ENCODE data around the gene MGAT4A. TPM values are rescaled to one million over a fixed set of nuclear protein-coding genes. Genes with fewer than 3 reads are reported as not detected.
A peak's percentile ranks its signal among the peaks of the same experiment; 100 is the strongest.

The MGAT4A gene
- total and polyA plus RNA-seq, 7 donors, result 3.0 to 12.3 (median 8.0) TPM

DNA sequence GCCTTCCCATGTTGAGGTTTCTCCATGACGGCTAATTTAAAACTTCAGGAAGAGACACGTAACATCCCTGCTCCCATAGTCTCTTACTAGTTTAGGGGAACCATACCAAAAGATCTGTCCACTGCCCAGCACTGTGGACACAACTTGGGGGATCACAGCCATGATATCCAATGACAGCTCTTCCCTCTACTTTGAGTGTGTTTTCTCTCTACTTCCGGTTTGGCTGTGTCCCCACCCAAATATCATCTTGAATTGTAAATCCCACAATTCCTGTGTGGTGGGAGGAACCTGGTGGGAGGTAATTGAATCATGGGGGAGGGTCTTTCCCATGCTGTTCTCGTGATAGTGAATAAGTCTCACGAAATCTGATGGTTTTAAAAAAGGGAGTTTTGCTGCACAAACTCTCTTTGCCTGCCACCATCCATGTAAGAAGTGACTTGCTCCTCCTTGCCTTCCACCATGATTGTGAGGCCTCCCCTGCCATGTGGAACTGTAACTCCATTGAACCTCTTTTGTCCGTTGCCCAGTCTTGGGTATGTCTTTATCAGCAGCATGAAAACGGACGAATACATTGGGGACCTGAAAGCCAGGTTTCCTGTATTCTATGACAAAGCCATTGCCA, 1.6 kb upstream of the MGAT4A start:
- intact Hi-C loops (cut with DNase I), result loop anchor here (5.0 kb wide), 2 partner anchors 80 to 90 kb away; no protein-coding TSS in a partner anchor
- Histone ChIP-seq H3K4me1 (peaks cover 4% of the 10 kb centered on the region), H3K27ac (no peak overlapping the region)

DNA sequence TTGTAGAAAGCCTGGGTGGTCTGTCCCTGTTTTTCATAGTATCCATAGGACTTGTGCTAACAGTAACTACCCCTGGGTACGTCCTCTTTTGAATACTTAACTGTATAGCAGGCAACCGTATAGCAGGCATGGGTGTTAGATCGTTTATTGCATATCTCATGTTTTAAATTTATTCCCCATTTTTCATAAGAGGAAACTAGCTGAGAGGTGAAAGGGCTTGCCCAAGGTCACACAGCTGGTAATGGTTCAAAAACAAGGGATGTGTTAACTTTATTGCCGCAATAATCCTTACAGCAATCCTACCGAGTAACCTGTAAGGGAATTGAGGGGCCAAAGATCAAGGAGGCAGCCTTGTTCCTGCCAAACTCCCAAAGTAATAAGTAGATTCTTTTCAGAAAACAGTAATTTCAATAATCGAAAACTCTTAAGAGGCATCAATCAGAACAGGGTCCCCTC, 990 bp upstream of the MGAT4A start:
- TF ChIP-seq, protein P1, sequence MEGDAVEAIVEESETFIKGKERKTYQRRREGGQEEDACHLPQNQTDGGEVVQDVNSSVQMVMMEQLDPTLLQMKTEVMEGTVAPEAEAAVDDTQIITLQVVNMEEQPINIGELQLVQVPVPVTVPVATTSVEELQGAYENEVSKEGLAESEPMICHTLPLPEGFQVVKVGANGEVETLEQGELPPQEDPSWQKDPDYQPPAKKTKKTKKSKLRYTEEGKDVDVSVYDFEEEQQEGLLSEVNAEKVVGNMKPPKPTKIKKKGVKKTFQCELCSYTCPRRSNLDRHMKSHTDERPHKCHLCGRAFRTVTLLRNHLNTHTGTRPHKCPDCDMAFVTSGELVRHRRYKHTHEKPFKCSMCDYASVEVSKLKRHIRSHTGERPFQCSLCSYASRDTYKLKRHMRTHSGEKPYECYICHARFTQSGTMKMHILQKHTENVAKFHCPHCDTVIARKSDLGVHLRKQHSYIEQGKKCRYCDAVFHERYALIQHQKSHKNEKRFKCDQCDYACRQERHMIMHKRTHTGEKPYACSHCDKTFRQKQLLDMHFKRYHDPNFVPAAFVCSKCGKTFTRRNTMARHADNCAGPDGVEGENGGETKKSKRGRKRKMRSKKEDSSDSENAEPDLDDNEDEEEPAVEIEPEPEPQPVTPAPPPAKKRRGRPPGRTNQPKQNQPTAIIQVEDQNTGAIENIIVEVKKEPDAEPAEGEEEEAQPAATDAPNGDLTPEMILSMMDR (IDR thresholded peaks at IDR 0.05), result no peak
- peak overlapping the region; percentile 85 for H3K27ac ChIP-seq
- H3K36me3 ChIP-seq (ENCODE audit: insufficient read depth in 1 of 2, low read depth in 1 of 2), result no peaks in the 10 kb centered on the region
- H3K4me1 ChIP-seq, result peaks cover 9% of the 10 kb centered on the region
- no peaks in the 10 kb centered on the region for H3K27me3 ChIP-seq (ENCODE audit: insufficient read depth in 3 of 3, low read length in 2 of 3)
- H3K4me3 ChIP-seq, result peak overlapping the region; percentile 89
- ATAC-seq, result no peak
- WGBS, 3 donors, result 57 to 67% (median 65%) methylated on average over 6 of the region's 6 CpGs
- intact Hi-C loops (cut with DNase I), result loop anchor here (5.0 kb wide), 2 partner anchors 80 to 90 kb away; no protein-coding TSS in a partner anchor
- no peak for DNase-seq
- no peaks in the 10 kb centered on the region for H3K9me3 ChIP-seq

More for the DNA sequence above, 1.6 kb upstream of the MGAT4A start:
- WGBS, 3 donors, result 82 to 90% (median 90%) methylated on average over 8 of the region's 8 CpGs
- Histone ChIP-seq H3K9me3 (no peaks in the 10 kb centered on the region), H3K4me3 (peak overlapping the region; percentile 89), H3K27me3 (ENCODE audit: insufficient read depth in 3 of 3, low read length in 2 of 3) (no peaks in the 10 kb centered on the region), H3K36me3 (ENCODE audit: insufficient read depth in 1 of 2, low read depth in 1 of 2) (no peaks in the 10 kb centered on the region)
- TF ChIP-seq, protein P1 (IDR thresholded peaks at IDR 0.05), result no peak
- DNase-seq (no peak), ATAC-seq (no peak)

DNA sequence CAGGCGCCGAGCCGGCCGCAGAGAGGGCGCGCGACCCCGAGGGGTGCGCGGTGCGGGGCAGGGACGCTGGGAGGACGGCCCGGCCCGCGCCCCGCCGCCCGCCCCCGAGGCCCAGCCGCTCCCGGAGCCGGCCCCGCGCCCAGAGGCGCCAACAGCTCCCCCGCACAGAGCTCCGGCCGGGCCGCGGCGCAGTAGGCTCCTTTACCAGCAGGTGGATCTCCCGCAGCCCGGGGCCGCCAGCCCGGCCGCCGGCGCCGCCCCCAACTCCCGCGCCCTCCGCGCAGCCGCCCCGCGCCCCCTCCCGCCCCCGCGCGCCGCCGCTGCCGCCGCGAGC, 258 bp downstream of the MGAT4A start:
- Histone ChIP-seq H3K27ac (peak overlapping the region; percentile 78), H3K4me3 (peak overlapping the region; percentile 82), H3K4me1 (peaks cover 10% of the 10 kb centered on the region), H3K36me3 (ENCODE audit: insufficient read depth in 1 of 2, low read depth in 1 of 2) (no peaks in the 10 kb centered on the region), H3K27me3 (ENCODE audit: insufficient read depth in 3 of 3, low read length in 2 of 3) (no peaks in the 10 kb centered on the region), H3K9me3 (no peaks in the 10 kb centered on the region)
- ATAC-seq, result peak; percentile 68 to 72 (median 69)
- intact Hi-C loops (cut with DNase I), result loop anchor here (5.0 kb wide), 2 partner anchors 78 to 92 kb away; no protein-coding TSS in a partner anchor
- TF ChIP-seq, protein P1 (IDR thresholded peaks at IDR 0.05), result peak; percentile 8
- 0 to 2% (median 0%) methylated on average over 11 to 53 of the region's 56 CpGs for WGBS, 3 donors
- peak; percentile 63 to 81 for DNase-seq

DNA sequence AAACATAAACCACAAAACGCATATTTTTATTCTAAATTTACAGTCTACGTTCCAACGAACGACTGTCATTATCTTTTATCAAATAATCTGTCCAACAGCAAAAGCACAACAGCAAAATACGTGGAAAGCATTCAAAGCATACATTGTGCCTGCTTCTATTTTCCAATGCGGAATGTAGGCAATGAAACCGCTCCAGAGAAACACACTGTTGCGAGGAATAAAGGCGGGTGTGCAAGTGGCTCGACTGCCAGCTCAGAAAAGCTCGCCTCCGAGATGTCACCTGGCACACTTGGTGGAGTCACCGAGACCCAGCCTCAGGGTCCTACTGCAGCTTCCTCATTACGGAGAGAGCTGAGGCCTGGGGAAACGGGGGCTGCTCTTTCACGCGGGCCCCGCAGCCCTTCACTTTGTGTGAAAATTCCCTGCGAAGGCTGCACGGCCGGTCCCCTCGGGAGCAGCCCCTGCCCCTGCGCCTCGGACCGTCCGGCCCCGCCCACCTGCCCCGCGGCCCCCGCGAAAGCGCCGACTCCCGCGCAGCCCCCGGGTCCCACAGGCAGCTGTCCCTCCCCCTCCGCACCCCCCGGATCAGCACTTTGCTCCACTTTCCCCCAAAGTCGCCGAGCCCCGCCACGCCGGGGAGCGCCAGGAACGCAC, 752 bp downstream of the MGAT4A start:
- peaks cover 10% of the 10 kb centered on the region for H3K4me1 ChIP-seq

More for the DNA sequence above, 752 bp downstream of the MGAT4A start:
- peak overlapping the region; percentile 78 for H3K27ac ChIP-seq
- intact Hi-C loops (cut with DNase I), result loop anchor here (5.0 kb wide), 2 partner anchors 78 to 92 kb away; no protein-coding TSS in a partner anchor
- peak overlapping the region; percentile 82 for H3K4me3 ChIP-seq
- TF ChIP-seq, protein P1 (IDR thresholded peaks at IDR 0.05), result no peak
- DNase-seq (peak; percentile 46 to 68), ATAC-seq (peak; percentile 35 to 60 (median 48))
- 1 to 2% (median 1%) methylated on average over 36 to 45 of the region's 45 CpGs for WGBS, 3 donors
- H3K9me3 ChIP-seq, result no peaks in the 10 kb centered on the region
- no peaks in the 10 kb centered on the region for H3K27me3 ChIP-seq (ENCODE audit: insufficient read depth in 3 of 3, low read length in 2 of 3)
- H3K36me3 ChIP-seq (ENCODE audit: insufficient read depth in 1 of 2, low read depth in 1 of 2), result no peaks in the 10 kb centered on the region

All from psoas muscle (tissue), 8 donors.